ENCODE results near the gene PROCA1.

The PROCA1 gene

GRCh38 chr17:28733346-28733745, 21.7 kb upstream of the PROCA1 start:
- no peak overlapping the region for H3K4me3 ChIP-seq (ENCODE audit: low read depth in 1 of 2, low read length in 2 of 2)
- no peak overlapping the region for H3K4me2 ChIP-seq (ENCODE audit: insufficient read depth, low read length)
- H3K9me3 ChIP-seq (ENCODE audit: insufficient read depth, low read length, severe bottlenecking), result no peaks in the 10 kb centered on the region
- no peak for DNase-seq
- no peaks in the 10 kb centered on the region for H3K27me3 ChIP-seq (ENCODE audit: insufficient read depth, low read length, poor library complexity)
- no peak overlapping the region for H2AFZ ChIP-seq (ENCODE audit: low read depth, low read length)
- no peak overlapping the region for H3K27ac ChIP-seq (ENCODE audit: low read length)
- H3K4me1 ChIP-seq (ENCODE audit: insufficient read depth, low read length), result peaks cover 12% of the 10 kb centered on the region
- no peaks in the 10 kb centered on the region for H3K79me2 ChIP-seq (ENCODE audit: insufficient read depth, low read length)
- H4K20me1 ChIP-seq (ENCODE audit: insufficient read depth, low read length), result no peaks in the 10 kb centered on the region
- TF ChIP-seq CTCF (IDR thresholded peaks at IDR 0.05; ENCODE audit: borderline replicate concordance, extremely low read depth, low read length, poor library complexity, severe bottlenecking), result no peak
- TF ChIP-seq EZH2 (IDR thresholded peaks at IDR 0.05; ENCODE audit: borderline replicate concordance, low read depth, low read length, severe bottlenecking), result no peak
- H3K36me3 ChIP-seq (ENCODE audit: insufficient read depth, low read length), result no peaks in the 10 kb centered on the region
- no peak overlapping the region for H3K9ac ChIP-seq (ENCODE audit: low read depth, low read length)
- ATAC-seq (ENCODE audit: insufficient read depth, low read depth), result no peak

- no peak overlapping the region for H3K9ac ChIP-seq (ENCODE audit: low read depth, low read length)
- no peak for ATAC-seq (ENCODE audit: insufficient read depth, low read depth)
- H3K27me3 ChIP-seq (ENCODE audit: insufficient read depth, low read length, poor library complexity), result no peaks in the 10 kb centered on the region
- no peak for DNase-seq
- H3K79me2 ChIP-seq (ENCODE audit: insufficient read depth, low read length), result no peaks in the 10 kb centered on the region
- H3K9me3 ChIP-seq (ENCODE audit: insufficient read depth, low read length, severe bottlenecking), result no peaks in the 10 kb centered on the region
- no peak overlapping the region for H3K4me2 ChIP-seq (ENCODE audit: insufficient read depth, low read length)
- H3K4me1 ChIP-seq (ENCODE audit: insufficient read depth, low read length), result peaks cover 39% of the 10 kb centered on the region
- peaks cover 6% of the 10 kb centered on the region for H3K36me3 ChIP-seq (ENCODE audit: insufficient read depth, low read length)
- no peak overlapping the region for H3K4me3 ChIP-seq (ENCODE audit: low read depth in 1 of 2, low read length in 2 of 2)
- TF ChIP-seq EZH2 (IDR thresholded peaks at IDR 0.05; ENCODE audit: borderline replicate concordance, low read depth, low read length, severe bottlenecking), result no peak
- TF ChIP-seq CTCF (IDR thresholded peaks at IDR 0.05; ENCODE audit: borderline replicate concordance, extremely low read depth, low read length, poor library complexity, severe bottlenecking), result no peak
- H3K27ac ChIP-seq (ENCODE audit: low read length), result no peak overlapping the region
- H4K20me1 ChIP-seq (ENCODE audit: insufficient read depth, low read length), result peaks cover 9% of the 10 kb centered on the region; the same call in 1 of the 2 replicates
- no peak overlapping the region for H2AFZ ChIP-seq (ENCODE audit: low read depth, low read length)
These were observed 18.3 kb upstream of the PROCA1 start for GRCh38 chr17:28729950-28730330.

GRCh38 chr17:28728364-28729200, 16.9 kb upstream of the PROCA1 start, which contains the start of gene NEK8:
NEK8 (plus strand) TSS chr17:28728788; CDS start chr17:28728814, 26 bp downstream.
- peak; percentile 48 for ATAC-seq (ENCODE audit: insufficient read depth, low read depth)
- H2AFZ ChIP-seq (ENCODE audit: low read depth, low read length), result peak within 1 kb of the TSS; percentile 84

More at GRCh38 chr17:28728364-28729200, 16.9 kb upstream of the PROCA1 start, which contains the start of gene NEK8:
- Histone ChIP-seq H3K9ac (ENCODE audit: low read depth, low read length) (peak within 1 kb of the TSS; percentile 67), H3K9me3 (ENCODE audit: insufficient read depth, low read length, severe bottlenecking) (no peaks in the 10 kb centered on the region), H4K20me1 (ENCODE audit: insufficient read depth, low read length) (peaks cover 19% of the 10 kb centered on the region; the same call in 1 of the 2 replicates), H3K36me3 (ENCODE audit: insufficient read depth, low read length) (peaks cover 18% of the 10 kb centered on the region), H3K4me3 (ENCODE audit: low read depth in 1 of 2, low read length in 2 of 2) (peak within 1 kb of the TSS; percentile 47 to 69), H3K27me3 (ENCODE audit: insufficient read depth, low read length, poor library complexity) (no peaks in the 10 kb centered on the region), H3K79me2 (ENCODE audit: insufficient read depth, low read length) (no peaks in the 10 kb centered on the region), H3K4me2 (ENCODE audit: insufficient read depth, low read length) (peak within 1 kb of the TSS; percentile 94), H3K4me1 (ENCODE audit: insufficient read depth, low read length) (peaks cover 39% of the 10 kb centered on the region), H3K27ac (ENCODE audit: low read length) (peak within 1 kb of the TSS; percentile 93)
- DNase-seq, result peak; percentile 96
- TF ChIP-seq EZH2 (IDR thresholded peaks at IDR 0.05; ENCODE audit: borderline replicate concordance, low read depth, low read length, severe bottlenecking), result no peak
